ENCODE results near the gene LIN7A.

The LIN7A gene

GRCh38 chr12:80845639-80846038, 92.1 kb downstream of the LIN7A start:
- no peak for TF ChIP-seq CTCF (IDR thresholded peaks at IDR 0.05; ENCODE audit: low read depth, low read length)
- no peak overlapping the region for H3K4me3 ChIP-seq (ENCODE audit: low read depth, low read length)
- in situ Hi-C loops (cut with HindIII; ENCODE audit: low sequenced_read_pairs): no loop called here
- no peak for DNase-seq (ENCODE audit: low read depth, low spot score)

- no peak overlapping the region for H3K4me3 ChIP-seq (ENCODE audit: low read depth, low read length)
- no peak for DNase-seq (ENCODE audit: low read depth, low spot score)
- in situ Hi-C loops (cut with HindIII; ENCODE audit: low sequenced_read_pairs): no loop called here
- no peak for TF ChIP-seq CTCF (IDR thresholded peaks at IDR 0.05; ENCODE audit: low read depth, low read length)
These were observed 93.8 kb downstream of the LIN7A start for GRCh38 chr12:80843969-80844368.

GRCh38 chr12:80838708-80839107, 99.0 kb downstream of the LIN7A start:
- no peak overlapping the region for H3K4me3 ChIP-seq (ENCODE audit: low read depth, low read length)
- peak; percentile 48 for DNase-seq (ENCODE audit: low read depth, low spot score)
- TF ChIP-seq CTCF (IDR thresholded peaks at IDR 0.05; ENCODE audit: low read depth, low read length): no peak
- in situ Hi-C loops (cut with HindIII; ENCODE audit: low sequenced_read_pairs): no loop called here

- no peak for DNase-seq (ENCODE audit: low read depth, low spot score)
- no peak for TF ChIP-seq CTCF (IDR thresholded peaks at IDR 0.05; ENCODE audit: low read depth, low read length)
- in situ Hi-C loops (cut with HindIII; ENCODE audit: low sequenced_read_pairs): no loop called here
- H3K4me3 ChIP-seq (ENCODE audit: low read depth, low read length): no peak overlapping the region
These were observed 99.6 kb downstream of the LIN7A start for GRCh38 chr12:80838024-80838658.

GRCh38 chr12:80837342-80837978, 100.3 kb downstream of the LIN7A start:
- in situ Hi-C loops (cut with HindIII; ENCODE audit: low sequenced_read_pairs): no loop called here
- peak; percentile 92 for TF ChIP-seq CTCF (IDR thresholded peaks at IDR 0.05; ENCODE audit: low read depth, low read length)
- no peak overlapping the region for H3K4me3 ChIP-seq (ENCODE audit: low read depth, low read length)
- DNase-seq (ENCODE audit: low read depth, low spot score): peak; percentile 65

- in situ Hi-C loops (cut with HindIII; ENCODE audit: low sequenced_read_pairs): no loop called here
- H3K4me3 ChIP-seq (ENCODE audit: low read depth, low read length): no peak overlapping the region
- no peak for TF ChIP-seq CTCF (IDR thresholded peaks at IDR 0.05; ENCODE audit: low read depth, low read length)
- DNase-seq (ENCODE audit: low read depth, low spot score): no peak
These were observed 103.0 kb downstream of the LIN7A start for GRCh38 chr12:80834724-80835123.

Data from astrocyte of the spinal cord (primary cell).